ENCODE measurements around the gene PRR3.

Gene PRR3

GRCh38 chr6:30572148-30572547 lies 15.1 kb downstream of the PRR3 start:
- no peak for DNase-seq

- DNase-seq, result no peak
Observed at GRCh38 chr6:30573113-30573512, 16.0 kb downstream of the PRR3 start.

- DNase-seq, result no peak
Observed at GRCh38 chr6:30578051-30578450, 21.0 kb downstream of the PRR3 start.

DNA sequence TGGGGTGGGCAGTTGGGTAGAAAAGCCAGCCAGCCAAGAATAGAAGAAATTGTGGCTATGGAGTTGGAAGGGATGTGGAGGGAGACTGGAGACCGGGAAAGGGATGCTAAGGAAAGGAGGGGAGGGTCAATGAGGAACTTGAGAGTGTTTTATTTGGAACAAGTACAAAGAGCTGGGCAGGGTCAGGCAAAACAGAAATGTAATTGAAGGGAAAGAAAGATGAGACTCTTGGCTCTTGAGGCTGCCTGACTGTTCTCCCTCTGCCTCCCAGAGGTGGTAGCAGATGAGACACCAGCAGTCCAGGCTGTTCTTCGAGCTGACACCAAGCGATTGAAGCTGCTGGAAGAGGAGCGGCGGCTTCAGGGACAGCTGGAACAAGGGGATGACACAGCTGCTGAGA lies 26.8 kb downstream of the PRR3 start:
- DNase-seq, result no peak

- DNase-seq, result no peak
Observed at GRCh38 chr6:30589754-30590358, 32.8 kb downstream of the PRR3 start.

DNA sequence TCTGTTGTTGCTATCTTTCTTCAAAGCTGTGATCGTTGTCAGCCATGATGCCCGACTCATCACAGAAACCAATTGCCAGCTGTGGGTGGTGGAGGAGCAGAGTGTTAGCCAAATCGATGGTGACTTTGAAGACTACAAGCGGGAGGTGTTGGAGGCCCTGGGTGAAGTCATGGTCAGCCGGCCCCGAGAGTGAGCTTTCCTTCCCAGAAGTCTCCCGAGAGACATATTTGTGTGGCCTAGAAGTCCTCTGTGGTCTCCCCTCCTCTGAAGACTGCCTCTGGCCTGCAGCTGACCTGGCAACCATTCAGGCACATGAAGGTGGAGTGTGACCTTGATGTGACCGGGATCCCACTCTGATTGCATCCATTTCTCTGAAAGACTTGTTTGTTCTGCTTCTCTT lies 33.4 kb downstream of the PRR3 start:
- no peak for DNase-seq

DNA sequence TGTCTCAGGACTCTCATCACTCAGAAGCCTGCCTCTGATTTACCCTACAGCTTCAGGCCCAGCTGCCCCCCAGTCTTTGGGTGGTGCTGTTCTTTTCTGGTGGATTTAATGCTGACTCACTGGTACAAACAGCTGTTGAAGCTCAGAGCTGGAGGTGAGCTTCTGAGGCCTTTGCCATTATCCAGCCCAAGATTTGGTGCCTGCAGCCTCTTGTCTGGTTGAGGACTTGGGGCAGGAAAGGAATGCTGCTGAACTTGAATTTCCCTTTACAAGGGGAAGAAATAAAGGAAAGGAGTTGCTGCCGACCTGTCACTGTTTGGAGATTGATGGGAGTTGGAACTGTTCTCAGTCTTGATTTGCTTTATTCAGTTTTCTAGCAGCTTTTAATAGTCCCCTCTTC lies 33.9 kb downstream of the PRR3 start:
- DNase-seq, result no peak

DNA sequence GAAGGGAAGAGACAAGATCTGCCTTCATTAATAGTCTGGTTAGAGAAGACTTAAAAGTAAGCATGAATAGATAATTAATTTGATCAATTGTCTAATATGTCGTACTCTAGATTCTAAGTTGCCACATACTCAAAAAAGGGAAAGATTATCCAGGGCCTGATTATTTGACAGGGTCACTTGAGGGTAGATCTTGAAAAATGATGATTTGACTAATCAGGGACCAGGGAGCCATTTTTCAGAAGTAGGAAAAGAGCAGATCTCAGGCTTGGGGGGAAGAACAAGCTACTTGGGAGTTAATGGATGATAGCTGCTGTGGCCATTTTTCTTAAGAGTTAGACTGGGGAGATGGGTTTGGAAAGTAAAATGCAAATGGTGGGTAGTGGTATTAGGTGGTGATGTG lies 35.2 kb downstream of the PRR3 start:
- DNase-seq, result no peak

DNA sequence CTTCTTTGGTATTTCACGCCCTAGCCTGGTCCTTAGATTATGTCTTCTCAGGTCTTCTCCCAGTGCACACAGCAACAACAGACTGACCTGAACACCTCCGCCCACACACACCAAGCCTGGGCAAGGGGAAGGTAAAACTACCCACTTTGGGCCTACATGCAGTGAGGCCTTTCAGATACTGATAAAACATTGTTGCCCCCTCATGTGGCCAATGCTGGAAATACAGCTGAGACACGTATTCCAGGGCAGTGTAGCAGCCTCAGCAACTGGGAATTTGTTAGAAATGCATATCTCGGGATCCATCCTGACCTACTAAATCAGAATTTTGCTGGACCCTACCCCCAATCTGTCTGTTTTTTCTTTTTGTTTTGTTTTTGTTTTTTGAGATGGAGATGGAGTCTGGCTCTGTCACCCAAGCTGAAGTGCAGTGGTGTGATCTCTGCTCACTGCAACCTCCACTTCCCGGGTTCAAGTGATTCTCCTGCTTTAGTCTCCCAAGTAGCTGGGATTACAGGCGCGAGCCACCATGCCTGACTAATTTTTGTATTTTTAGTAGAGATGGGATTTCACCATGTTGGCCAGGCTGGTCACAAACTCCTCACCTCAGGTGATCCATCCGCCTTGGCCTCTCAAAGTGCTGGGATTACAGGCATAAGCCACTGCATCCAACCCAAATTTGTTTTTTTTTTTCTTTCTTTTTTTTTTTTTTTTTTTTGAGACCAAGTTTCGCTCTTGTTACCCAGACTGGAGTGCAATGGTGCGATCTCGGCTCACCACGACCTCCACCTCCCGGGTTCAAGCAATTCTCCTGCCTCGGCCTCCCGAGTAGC lies 40.4 kb downstream of the PRR3 start:
- DNase-seq, result peak; percentile 57 to 76 (median 75)

DNA sequence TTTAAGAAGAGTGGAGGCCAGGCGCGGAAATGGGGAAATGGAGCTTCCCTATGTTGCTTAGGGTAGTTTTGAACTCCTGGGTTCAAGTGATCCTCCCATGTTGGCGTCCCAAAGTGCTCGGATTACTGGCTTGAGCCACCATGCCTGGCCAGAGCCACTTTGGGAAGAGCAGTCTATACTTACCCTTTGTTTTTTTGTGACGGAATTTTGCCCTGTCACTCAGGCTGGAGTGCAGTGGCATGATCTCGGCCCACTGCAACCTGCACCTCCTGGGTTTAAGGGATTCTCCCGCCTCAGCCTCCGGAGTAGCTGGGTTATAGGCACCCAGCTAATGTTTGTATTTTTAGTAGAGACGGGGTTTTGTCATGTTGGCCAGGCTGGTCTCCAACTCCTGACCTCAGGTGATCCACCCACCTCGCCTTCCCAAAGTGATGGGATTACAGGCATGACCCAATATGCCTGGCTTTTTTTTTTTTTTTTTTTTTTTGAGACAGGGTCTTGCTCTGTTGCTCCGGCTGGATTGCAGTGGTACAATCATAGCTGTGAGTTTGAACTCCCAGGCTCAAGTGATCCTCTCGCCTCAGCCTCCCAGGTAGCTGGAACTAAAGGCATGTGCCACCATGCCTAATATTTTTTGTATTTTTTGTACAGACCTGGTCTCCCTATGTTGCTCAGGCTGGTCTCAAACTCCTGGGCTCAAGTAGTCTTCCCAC lies 42.0 kb downstream of the PRR3 start:
- DNase-seq, result peak in 1 of 3 experiments; percentile 10

DNA sequence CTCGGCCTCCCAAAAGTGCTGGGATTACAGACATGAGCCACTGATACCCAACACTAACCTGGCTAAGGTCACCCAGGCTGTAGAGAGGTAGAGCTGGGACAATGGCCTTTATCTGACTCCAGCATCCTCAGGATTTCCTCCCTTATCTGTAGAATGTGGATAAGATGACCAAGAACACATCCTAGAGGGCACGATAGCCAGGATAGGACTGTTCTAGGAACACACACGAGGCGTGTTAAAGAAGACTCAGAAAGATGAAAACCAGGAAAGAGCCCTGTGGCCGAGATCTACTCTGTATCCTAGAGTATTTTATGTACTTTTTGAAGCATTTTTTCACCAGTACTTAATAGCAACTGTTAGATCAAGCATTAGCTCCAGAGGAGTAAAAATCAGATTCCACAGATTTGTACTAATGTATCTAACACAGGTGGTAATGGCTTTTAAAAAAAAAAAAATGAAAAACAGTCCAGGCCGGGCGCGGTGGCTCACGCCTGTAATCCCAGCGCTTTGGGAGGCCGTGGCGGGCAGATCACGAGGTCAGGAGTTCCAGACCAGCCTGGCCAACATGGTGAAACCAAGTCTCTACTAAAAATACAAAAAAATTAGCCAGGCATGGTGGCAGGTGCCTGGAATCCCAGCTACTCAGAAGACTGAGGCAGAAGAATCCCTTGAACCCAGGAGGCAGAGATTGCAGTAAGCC lies 42.7 kb downstream of the PRR3 start:
- peak in 1 of 3 experiments; percentile 10 for DNase-seq

DNA sequence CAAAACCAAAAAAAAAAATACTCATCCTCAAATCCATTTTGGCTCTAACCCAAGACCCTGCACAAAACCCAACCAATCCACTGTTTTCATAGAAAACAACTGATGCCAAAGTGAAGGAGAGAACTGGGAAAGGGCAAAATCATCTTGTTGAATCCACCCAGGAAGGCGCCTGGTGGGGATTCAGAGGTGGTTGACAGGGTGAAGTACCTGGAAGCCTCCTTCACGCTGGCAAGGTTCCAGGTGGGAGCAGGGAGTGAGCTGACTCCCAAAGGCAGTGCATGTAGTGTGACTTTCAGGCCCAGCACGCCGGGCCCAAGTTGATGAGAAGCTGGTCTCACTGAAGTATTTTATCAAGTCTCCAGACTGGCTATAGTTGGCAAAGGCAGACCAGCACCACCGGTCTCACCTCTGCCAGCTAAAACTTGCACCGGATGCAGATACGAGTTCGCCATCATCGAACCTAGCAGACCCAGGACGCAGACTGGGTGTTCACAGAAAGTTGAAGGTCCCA lies 43.4 kb downstream of the PRR3 start:
- DNase-seq, result peak in 1 of 3 experiments; percentile 22

DNA sequence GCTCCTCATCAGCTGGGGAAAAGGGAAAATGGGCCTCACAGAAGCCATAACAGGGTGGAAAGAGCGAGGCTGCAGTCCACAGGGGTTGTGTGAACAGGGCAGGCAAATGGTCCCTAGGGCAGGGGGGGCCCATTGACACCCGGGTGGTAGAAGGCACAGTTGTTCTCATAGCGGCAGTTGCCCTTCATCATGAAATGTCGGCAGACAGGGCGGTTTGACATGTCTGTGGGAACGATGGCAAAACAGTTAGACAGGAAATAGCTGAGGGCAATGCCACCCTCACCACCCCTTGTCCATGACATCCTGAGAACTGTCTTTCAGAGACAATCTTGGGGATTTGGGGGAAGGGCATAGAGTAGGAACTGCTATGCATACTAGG lies 44.3 kb downstream of the PRR3 start:
- DNase-seq, result no peak

GRCh38 chr6:30601815-30602641 lies 44.9 kb downstream of the PRR3 start:
- no peak for DNase-seq

GRCh38 chr6:30603961-30604360 lies 46.9 kb downstream of the PRR3 start:
- no peak for DNase-seq

GRCh38 chr6:30610065-30610464 lies 53.0 kb downstream of the PRR3 start:
- DNase-seq, result no peak

DNA sequence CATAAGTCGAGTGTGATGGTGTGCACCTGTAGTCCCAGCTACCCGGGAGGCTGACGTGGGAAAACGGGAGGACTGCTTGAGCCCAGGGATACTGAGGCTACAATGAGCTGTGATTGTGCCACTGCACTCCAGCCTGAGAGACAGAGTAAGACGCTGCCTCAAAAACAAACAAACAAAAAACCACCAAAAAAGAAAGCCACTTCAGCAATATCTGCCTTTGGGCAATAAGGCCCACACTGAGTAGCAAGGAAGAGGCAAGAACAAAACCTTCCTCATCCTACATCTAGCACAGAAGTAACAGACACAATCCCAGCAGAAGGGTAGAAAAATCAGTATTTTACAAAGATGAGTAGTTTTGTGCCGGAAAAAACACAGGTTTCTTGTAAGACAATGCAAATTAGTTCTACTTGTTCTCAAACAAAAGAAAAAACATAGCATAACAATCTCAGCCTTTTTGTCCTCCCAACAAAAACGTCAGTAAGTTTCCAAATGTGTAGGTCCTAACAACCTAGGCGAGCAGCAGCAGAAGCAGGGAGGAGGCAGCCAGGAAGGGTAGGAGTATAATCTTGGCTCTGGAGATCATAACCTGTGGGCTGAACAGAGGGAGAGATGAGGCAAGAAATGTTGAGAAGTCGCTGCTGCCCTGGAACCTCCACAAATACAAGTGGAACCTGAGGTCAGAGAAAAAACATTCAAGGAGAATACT lies 54.2 kb downstream of the PRR3 start:
- no peak for DNase-seq

GRCh38 chr6:30611856-30612194 lies 54.7 kb downstream of the PRR3 start:
- no peak for DNase-seq

DNA sequence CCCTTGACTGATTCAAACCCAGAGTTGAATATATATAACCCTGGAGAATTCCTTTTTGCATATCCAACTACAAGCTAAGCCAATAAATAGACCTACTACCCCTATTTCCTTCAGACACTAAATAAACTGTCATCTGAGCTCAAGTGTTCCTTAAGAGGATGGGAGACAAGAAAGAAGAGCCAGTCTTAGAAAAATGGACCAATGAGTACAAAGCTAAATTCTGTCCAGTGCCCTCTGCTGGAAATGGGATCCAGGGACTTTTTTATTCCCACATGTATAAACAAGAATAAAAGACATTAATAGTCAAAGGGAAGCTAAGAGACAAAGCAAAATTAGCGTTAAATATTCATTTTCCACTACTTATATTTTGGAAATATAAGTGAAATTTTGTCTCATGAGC lies 55.1 kb downstream of the PRR3 start:
- DNase-seq, result peak in 1 of 3 experiments; percentile 28

GRCh38 chr6:30612687-30613248 lies 55.7 kb downstream of the PRR3 start:
- no peak for DNase-seq

Measured in NCI-H1417 (cell line).